AML-193 (cell line): ENCODE results near the gene PUM2.
"Not testable (repeated sequence)": the region's sequence is repeated elsewhere in the genome, so short reads cannot be mapped to it uniquely, and the experiment has no call there.

Experiments
- DNase-seq, 2 experiments: peaks; one replicate each; lab custom pipeline; 2025; lab: John Stamatoyannopoulos, UW

The PUM2 gene, protein sequence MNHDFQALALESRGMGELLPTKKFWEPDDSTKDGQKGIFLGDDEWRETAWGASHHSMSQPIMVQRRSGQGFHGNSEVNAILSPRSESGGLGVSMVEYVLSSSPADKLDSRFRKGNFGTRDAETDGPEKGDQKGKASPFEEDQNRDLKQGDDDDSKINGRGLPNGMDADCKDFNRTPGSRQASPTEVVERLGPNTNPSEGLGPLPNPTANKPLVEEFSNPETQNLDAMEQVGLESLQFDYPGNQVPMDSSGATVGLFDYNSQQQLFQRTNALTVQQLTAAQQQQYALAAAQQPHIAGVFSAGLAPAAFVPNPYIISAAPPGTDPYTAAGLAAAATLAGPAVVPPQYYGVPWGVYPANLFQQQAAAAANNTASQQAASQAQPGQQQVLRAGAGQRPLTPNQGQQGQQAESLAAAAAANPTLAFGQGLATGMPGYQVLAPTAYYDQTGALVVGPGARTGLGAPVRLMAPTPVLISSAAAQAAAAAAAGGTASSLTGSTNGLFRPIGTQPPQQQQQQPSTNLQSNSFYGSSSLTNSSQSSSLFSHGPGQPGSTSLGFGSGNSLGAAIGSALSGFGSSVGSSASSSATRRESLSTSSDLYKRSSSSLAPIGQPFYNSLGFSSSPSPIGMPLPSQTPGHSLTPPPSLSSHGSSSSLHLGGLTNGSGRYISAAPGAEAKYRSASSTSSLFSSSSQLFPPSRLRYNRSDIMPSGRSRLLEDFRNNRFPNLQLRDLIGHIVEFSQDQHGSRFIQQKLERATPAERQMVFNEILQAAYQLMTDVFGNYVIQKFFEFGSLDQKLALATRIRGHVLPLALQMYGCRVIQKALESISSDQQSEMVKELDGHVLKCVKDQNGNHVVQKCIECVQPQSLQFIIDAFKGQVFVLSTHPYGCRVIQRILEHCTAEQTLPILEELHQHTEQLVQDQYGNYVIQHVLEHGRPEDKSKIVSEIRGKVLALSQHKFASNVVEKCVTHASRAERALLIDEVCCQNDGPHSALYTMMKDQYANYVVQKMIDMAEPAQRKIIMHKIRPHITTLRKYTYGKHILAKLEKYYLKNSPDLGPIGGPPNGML

DNA sequence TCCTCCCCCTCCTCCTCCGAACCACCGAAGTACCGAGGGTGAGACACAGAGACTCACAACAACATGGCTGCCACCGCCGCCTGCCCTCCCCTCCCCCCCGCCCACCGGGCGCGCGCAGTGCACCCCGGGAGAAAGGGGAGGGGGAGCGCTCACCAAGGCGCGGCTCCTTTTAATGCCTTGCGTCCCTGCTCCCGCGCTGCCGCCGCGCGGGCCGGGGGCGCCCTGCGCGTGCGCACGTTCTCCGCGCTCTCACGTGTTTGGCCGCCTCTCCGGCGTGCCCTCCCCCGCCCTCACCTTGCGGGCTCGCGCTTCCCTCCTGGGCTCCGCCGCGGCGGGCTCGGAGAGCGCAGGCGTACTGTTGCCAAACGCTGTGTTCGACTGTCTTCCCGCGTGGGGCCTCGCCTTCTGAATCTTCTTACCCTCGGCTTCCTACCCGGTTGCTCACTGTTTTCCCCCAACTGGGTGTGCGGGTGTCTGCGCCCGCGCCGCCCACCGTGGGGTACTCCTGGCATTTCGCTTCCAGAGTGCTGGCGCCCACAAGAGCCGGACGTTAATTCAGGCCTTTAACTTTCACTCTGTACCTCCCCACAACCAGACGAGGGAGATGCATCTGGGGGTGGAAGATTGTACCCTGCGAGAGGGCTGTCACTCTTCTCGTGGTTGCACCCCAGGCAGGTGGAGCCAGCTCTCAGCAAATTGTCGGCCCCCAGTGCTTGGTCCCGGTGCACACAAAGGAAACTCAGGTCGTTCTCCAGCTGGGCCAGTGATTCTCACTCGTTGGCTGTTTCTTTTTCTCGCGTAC is at the start of gene PUM2:
Gene PUM2, minus strand, starts transcription at position 92 of the 802 bp plus-strand sequence. CDS start 23,484 bp downstream, outside the sequence.
- peak; percentile 88 to 90 for DNase-seq

DNA sequence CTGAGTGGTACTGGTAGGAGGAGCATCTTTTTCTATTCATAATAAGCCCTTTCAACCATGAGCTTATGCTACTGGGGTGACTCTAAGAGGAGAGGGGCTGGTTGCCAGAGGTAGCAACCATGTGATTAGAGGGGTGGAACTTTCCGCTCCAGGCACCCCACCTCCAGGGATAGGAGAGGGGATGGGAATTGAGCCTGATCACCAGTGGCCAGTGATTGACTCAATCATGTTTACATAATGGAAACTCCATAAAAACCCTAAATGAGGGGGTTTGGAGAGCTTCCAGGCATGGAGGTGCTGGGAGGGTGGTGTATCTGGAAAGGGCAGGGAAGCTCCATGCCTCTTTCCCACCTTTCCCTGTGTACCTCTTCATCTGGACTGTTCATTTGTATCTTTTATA is 49.7 kb upstream of the PUM2 start:
- no peak for DNase-seq

DNA sequence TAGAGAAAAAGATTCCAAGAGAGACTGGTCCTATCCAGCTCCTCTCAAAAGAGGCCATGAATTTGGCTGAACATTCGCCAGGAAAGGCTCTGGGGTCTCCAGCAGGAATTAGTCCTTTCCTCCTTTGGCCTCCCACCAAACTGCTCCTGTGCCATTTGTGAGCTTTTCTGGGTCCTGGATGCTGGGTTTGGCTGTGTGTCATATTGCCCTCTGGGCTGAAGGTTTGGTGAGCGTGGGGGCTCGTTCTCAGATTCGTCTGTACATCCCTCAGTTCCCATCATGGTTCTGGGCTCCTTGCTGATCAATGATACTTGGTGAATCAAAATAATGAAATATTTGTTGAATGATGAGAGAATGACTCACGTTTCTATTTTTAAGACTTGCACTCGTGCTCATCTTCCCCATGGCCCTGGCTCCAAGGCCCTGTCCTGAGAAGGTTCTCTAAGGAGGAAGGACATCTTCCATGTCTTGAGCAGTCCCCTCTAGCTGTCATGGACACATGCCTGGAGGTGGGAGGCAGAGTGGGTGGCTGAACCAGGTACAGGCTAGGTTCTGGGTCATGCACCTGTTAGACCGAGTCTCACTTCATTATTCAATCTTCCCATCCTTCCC is 48.4 kb upstream of the PUM2 start:
- DNase-seq, result no peak

DNA sequence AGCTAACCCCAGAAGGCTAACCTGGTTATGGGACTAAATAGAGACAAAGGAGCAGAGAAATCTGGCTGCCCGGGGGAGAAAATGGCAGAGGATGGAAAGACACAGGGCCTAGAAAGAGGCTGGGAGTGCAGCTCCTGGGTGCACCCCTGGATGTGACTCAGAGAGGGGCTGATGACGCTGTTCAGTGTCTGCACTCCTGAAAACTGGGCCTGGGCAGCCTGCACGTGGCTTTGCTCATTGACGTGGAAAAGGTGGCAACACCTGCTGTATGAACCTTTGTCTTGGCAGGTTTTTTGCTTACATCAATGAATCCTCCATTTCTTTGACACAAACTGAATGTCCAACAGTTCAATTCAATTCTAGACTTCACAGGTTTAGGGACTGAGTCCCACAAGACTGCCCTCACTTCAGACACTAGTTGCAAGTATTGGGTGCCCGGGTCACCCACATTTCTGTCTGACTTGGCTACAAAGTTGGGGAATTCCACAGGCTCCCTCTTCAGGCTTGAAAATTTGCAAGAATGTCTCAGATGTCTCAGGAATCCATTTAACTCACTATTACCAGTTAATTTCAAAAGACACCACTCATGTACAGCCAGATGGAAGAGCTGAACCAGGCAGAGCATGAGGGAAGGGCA is 47.3 kb upstream of the PUM2 start:
- no peak for DNase-seq

DNA sequence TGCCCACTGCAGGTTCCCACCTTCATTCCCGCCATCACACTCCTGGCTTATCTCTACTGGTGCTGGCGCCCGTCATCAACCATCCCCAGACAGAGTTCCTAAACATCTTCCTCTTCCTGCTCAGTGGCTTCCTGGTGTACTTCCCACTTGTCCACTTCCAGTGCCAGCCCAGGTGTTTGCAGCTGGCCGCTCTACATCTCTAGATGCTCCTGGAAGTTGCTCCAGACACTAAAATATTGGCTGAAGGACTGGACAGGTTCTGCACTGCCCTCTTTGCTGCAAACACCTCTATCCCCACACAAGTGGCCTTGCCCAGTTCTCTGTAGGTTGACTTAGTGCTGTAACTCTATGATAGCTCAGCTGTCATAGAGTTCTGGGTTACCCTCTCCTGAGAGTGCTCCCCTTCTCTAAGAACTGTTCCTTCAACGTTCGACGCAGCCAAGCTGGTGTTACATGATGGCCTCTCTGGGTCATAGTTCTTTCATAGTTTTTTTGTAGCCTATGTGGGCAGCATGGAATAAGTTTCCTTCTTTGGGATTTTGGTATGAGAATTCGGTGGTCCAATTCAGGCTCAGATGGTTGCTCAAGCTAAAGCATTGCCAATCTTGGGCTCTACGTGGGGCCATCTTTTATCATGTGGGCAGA is 45.8 kb upstream of the PUM2 start:
- DNase-seq, result no peak

DNA sequence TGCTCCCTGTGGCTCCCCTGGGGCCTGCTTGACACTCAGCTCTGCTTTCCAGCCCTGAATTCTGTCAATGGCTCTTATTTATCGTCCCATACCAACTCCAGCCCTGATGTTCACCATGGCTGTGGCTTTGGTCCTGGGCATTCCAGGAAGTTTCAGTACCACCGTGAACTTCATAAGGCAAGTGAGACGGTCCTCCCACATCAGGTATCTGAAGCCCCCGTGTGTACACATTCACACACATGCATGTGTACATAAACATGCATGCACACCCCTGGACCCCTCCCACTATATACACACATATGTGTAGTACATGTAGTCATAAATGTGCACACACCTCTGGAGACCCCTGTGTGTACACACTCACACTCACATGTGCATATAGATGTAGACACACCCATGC is 43.3 kb upstream of the PUM2 start:
- DNase-seq, result no peak

DNA sequence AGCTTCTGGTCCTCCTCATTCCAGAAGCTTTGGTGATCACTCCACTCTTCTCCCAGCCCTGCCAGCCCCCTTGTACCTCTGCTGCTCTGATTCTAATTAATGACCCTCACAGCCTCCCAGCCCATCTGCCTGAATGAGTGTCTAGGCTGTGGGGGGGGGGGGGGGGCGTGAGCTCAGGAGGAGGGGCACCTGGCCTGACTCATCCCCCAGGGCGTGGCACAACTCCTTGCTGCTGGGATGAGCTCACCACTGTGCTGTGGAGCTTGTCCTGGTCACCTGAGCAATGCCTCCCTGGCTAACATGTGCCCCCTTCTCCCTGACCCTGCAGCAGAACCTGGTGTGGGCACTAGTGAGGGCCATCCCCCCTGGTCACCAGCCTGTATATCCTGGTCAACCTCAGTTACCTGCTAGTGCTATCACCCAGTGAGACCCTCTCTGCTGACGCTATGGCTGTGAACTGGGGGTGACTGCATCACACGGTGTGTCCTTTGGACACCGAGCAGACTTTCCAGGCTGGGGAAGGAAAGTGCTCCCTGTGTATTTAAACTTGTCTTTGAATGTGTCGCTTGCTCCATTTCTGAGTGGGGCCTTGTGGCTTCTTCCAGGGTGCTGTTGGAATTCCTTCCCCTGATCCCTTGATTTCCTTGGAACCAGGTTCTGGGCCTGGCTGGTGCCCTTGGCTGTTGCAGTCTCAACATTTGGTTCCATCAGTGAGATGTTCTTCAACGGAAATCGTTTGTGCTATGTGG is 41.5 kb upstream of the PUM2 start:
- DNase-seq, result no peak

DNA sequence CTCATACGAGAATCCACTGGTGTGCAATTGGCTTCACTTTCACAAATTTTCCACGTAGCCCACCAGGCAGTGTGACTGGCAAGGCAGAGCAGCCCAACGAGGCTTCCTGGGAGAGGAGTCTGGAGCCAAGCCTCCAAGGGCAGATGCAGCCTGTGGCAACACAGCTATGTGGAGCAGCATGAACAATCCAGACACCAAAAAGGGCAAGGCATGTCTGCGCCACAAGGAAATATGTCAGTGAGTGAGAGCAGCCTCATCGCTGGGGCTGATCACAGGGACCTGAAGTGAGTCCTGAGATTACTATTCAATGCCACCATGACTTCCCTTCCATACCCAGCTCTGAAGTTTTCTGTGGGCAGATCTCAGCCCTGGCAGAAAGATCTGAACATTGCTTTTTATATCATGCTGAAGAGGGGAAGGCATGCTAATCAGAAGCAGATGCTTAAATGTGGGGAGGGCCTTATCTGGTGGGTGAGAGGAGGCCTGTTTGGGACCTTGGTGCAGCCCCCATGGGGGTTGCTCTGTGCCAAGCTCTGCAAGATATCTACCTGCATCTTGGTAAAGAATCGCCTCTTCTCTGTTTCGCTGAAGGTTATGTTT is 40.0 kb upstream of the PUM2 start:
- DNase-seq, result no peak

DNA sequence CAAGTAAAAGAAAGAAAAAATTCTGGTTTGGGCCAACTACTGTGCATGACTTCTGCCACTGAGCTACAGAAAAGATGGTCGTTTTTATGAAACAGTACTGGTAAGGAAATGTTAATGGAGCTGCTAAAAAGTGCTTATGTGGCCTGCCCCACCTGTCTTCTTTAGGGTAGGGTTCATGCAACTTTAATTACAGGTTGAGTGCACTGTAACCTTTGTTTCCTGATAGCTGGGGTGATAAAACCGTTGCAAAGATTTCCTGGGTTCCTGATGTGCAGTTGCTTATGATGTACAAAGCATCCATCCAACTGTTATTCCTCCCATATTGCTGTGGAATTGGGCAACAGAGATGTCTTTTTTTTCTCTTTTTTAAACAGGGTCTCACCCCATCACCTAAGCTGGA is 34.3 kb upstream of the PUM2 start:
- DNase-seq, result no peak

DNA sequence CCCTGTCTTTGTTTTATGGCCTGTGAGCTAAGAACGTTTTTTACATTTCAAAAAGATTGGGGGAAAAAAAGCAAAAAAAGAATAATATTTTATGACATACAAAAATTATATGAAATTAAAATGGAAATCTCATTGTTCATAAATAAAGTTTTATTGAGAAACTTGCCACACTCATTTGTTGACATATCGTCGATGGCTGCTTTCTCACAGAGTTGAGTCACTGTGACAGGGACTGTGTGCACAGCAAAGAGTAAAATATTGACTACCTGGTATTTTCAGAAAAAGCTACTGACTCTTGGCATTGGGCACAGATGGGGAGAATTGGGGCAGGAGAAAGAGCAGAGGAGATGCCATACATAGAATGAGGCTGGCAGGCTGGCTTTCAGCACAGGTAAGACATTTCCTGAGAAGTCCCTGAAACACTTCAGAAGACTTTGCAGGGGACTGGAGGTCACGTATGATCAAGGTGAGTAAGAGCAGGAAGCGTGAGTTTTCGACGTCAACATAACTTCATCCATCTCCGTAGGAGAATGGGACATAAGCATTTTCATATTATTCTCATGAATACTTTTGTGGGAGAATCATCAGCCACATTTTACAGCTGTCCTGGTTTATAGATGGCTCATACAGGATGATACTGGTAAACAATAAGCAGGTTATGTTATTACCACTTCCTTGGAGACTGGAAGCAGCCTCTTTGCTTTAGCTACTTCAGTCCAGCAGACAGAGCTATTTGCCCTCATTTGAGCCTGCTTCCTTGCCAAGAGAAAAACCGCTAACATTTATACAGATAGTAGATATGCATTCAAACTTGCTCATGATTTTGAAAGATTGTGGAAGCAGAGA is 32.5 kb upstream of the PUM2 start:
- DNase-seq, result no peak

DNA sequence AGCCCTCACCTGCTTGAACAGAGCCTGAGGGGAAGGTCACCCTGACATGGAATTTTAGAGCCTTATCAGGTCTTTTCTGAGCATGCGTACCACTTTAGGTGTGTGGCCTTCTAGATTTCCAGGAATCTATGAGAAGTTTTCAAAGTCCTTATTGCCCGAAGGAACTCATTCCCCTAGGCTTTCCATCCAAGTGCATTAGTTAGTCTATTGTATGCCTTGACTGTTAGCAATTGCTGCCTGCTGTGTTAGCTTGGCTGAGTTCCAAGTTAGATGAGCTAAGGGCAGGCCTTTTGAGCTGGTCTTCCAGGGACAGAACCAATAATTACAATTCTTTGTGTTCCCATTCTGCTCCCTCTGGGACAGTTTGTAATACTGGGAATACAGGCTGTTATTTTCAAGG is 30.8 kb upstream of the PUM2 start:
- no peak for DNase-seq

DNA sequence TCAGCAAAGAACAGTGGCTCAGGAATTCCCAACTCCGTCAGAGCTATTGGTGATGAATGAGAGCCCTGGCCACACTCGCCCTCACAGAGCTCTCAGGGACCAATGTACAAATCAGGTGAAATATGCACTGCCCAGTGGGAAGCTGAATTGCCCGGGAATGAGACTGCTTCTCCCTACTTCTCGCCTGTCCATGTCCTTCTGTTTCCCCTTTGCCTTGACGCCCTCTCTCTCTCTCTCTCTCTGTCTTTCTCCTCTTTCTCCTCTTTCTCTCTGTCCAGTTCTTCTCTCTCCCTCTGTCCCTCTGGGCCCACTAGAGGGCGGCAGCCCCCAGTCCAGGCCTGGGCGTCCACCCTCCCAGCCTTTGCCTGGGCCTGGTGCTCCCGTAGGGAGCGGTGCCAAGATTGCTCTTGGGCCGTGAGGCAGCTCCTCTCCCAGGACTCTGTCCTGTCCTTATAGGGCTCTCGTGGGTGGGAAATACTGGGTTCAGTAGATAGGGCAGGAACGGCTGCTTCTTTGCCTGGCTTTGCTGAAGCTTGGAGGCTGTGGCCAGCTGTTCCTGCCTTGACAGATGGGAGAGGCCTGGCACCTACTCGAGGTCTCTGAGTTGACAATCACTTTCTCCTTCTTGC is 28.4 kb upstream of the PUM2 start:
- peak in 1 of 2 experiments; percentile 6 for DNase-seq

DNA sequence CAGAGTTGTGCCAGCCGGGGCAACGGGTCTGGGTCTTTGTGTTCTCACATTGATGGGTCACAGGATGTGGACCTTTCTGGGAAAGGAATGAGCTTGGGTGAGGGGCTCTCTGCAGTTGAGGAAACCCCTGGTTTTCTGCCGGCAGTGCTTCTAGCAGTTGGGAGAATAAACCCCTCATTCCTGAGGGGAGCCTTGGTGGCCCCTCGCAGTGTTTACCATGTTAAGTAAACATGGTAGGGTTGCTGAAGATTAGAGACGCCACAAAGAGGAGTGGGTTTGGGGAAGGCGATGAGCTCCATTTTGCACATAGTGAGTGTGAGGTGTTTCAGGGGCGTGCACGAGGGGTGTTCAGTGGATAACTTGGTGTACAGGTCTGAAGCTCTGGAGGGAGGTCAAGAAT is 27.7 kb upstream of the PUM2 start:
- DNase-seq, result no peak

DNA sequence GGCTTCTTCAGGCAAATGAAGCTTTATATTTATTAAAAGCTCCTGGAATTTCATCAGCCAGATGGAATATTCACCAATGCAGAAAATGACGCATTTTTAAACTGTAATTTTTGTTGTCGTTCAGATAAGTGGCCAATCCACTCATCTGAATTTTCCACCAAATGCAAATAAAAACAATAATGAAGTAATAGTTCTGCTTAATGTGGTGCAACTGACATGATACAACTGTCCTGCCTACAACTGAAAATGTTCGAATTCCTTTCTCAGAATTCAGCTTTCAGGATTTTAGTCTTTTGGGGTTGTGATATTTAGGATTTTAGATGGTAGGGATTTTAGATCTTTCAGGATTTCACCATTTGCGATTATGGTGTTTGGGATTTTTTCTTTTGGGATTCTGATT is 27.1 kb upstream of the PUM2 start:
- DNase-seq, result no peak

DNA sequence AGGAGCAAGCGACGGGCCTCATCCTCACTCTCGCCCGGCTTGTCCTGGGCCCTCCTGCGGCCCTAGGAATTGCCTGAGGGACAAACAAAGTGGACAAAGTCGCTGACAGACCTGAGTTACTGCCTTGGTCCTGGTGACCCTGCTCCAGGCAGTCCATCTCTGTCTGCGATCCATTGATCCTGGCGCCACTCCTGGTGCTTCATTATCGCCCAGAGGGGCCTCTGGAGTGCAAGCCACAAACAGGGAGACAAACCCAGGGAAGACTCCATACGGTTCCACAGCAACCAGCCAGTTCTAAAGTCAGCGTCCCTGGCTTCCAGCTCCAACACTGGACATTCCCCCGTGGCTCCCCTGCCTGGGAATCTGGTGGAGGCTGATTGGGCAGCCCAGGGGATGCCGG is 24.3 kb upstream of the PUM2 start:
- not testable (repeated sequence) for DNase-seq

DNA sequence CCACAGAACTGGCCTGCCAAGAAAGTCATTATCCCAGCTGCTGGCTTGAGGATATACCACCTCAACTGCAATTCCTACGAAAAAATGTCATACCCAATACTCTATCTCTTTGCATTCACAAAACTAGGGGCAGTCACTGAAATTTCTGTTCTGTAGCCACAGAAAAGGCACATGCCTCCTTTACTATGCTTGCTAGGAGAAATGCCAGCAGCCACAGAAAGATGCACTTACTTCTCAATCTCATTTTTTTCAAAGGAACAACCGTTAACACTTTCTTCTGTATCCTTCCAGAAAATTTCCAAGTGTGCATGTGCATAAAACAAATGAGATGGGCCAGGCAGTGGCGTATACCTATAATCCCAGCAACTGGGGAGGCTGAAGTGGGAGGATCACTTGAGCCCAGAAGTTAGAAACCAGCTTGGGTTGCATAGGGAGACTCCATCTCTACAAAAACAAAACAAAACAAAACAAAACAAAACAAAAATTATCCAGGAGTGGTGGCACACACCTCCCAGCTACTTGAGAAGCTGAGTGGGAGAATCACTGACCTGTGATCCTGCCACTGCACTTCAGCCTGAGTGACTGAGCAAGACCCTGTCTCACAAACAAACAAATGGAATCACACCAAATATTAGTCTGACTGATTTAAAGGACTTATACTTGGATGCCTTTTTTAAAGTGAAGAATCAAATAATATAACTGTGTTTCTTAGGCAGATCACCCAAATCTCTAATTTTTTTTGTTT is 22.4 kb upstream of the PUM2 start:
- DNase-seq, result no peak

DNA sequence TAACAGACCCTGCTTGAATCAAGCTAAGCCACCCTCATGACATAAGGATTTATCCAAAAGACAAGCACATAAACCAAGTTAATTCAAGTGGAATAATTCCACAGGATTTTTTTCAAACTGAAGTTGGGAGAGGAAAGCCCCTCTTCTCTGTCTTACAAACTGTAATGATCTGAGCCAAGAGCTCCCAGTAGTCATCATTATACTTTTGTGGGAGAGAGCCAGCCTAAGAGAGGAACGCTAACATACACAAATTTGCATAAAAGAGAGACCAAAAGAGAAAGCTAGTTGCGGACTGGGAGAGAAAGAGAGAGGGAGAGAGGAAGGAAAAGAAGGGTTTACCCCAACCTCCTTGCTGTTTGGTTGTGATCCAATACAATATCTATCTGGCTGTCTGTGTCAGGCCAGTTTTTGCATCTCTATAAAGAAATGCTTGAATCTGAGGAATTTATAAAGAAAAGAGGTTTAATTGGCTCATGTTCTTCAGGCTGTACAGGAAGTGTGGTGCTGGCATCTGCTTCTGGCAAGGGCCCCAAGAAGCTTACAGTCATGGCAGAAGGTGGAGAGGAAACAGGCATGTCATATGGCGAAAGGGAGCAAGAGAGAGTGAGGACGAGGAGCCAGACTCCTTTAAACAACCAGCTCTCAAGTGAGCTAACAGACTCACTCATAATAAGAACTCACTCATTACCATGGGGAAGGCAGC is 20.8 kb upstream of the PUM2 start:
- no peak for DNase-seq
